CD8-positive, alpha-beta memory T cell (primary cell): Measurements from ENCODE around the gene CPTP. TPM values are rescaled to one million over a fixed set of nuclear protein-coding genes. Genes with fewer than 3 reads are reported as not detected.
A peak's percentile ranks its signal among the peaks of the same experiment; 100 is the strongest.

Experiments used
- CTCF ChIA-PET: fragments of 350-600 bp; sonication (Branson Sonifier 250); formaldehyde crosslinking; loops from one replicate; lab custom pipeline; 2021; ENCODE audit warnings: antibody characterized with exemption; lab: Charles Lee
- POLR2A ChIA-PET: fragments of 350-600 bp; sonication (Branson Sonifier 250); formaldehyde crosslinking; loops from one replicate; lab custom pipeline; 2021; ENCODE audit warnings: antibody characterized with exemption; lab: Charles Lee
- DNase-seq, 5 donors: peaks; one replicate each; pipeline versions ENCODE4 v3.0.0 to v3.0.0-alpha.2; 2020 to 2022; ENCODE audit warnings: mixed read lengths in 1 of 5
- H3K27ac ChIP-seq: one replicate; pipeline ENCODE4 v1.7.0; 2013; ENCODE audit warnings: low read depth, mild to moderate bottlenecking, low read length, moderate library complexity
- H3K27me3 ChIP-seq: 2 replicates; pipeline ENCODE4 v1.7.0; 2013; ENCODE audit warnings: low read length, mild to moderate bottlenecking; ENCODE audit not compliant: insufficient read depth, poor library complexity, severe bottlenecking
- H3K36me3 ChIP-seq: 2 replicates; pipeline ENCODE4 v1.7.0; 2013; ENCODE audit warnings: mild to moderate bottlenecking, low read length, moderate library complexity; ENCODE audit not compliant: insufficient read depth
- H3K4me1 ChIP-seq: 2 replicates; pipeline ENCODE4 v1.7.0; 2013; ENCODE audit warnings: mild to moderate bottlenecking, low read length, moderate library complexity; ENCODE audit not compliant: insufficient read depth
- H3K4me3 ChIP-seq: 2 replicates; pipeline ENCODE4 v1.7.0; 2013; ENCODE audit warnings: mild to moderate bottlenecking, low read length
- H3K9me3 ChIP-seq: 2 replicates; pipeline ENCODE4 v1.7.0; 2013; ENCODE audit warnings: mild to moderate bottlenecking, low read length
- H3K27ac Mint-ChIP-seq, 8 donors: one replicate each; pipeline ENCODE4 v1.8.0; 2020 to 2021; ENCODE audit warnings: mixed read lengths in 8 of 8, mild to moderate bottlenecking in 6 of 8, inconsistent platforms in 3 of 8, moderate library complexity in 3 of 8
- H3K27me3 Mint-ChIP-seq, 2 donors: one replicate each; pipeline ENCODE4 v1.8.0; 2020 to 2021; ENCODE audit warnings: mixed read lengths in 2 of 2, mild to moderate bottlenecking in 1 of 2, moderate library complexity in 1 of 2
- H3K36me3 Mint-ChIP-seq, 3 donors: one replicate each; pipeline ENCODE4 v1.8.0; 2020 to 2021; ENCODE audit warnings: mixed read lengths in 3 of 3, inconsistent platforms in 1 of 3, mild to moderate bottlenecking in 1 of 3
- H3K4me1 Mint-ChIP-seq, 3 donors: one replicate each; pipeline ENCODE4 v1.8.0; 2020 to 2021; ENCODE audit warnings: mixed read lengths in 3 of 3, inconsistent platforms in 1 of 3, mild to moderate bottlenecking in 1 of 3
- H3K4me3 Mint-ChIP-seq, 7 donors: one replicate each; pipeline ENCODE4 v1.8.0; 2020 to 2021; ENCODE audit warnings: mixed read lengths in 7 of 7, mild to moderate bottlenecking in 6 of 7, moderate library complexity in 4 of 7, inconsistent platforms in 2 of 7
- H3K9me3 Mint-ChIP-seq, 5 donors: one replicate each; pipeline ENCODE4 v1.8.0; 2020 to 2022; ENCODE audit warnings: mixed read lengths in 5 of 5, mild to moderate bottlenecking in 3 of 5, moderate library complexity in 2 of 5, inconsistent platforms in 1 of 5
- polyA plus RNA-seq: library from polyadenylated mRNA; unstranded; fragments of 300-500 nt; fragmentation: Illumina TruSeq; gene quantifications from one replicate; pipeline ENCODE4 v1.2.3, GENCODE V29; 2021
- total RNA-seq, 2 experiments: library from RNA; stranded (reverse); gene quantifications; one replicate each; pipeline ENCODE4 v1.2.3, GENCODE V29; 2021

CPTP gene
- total and polyA plus RNA-seq, 3 experiments from 2014 or later = 17.6 to 23.6 (median 18.3) TPM

- no peak for DNase-seq
- CTCF ChIA-PET = no interaction called here
- H3K4me3 Mint-ChIP-seq = peak overlapping the region in 1 of 7 donors; percentile 1
- Histone ChIP-seq H3K27me3 (no peaks in the 10 kb centered on the region), H3K4me3 (no peak overlapping the region), H3K36me3 (no peaks in the 10 kb centered on the region), H3K9me3 (no peaks in the 10 kb centered on the region), H3K4me1 (peaks cover 10% of the 10 kb centered on the region), H3K27ac (no peak overlapping the region)
- POLR2A ChIA-PET = no interaction called here
- peaks cover 3 to 17% (median 5%) of the 10 kb centered on the region in 3 donors for H3K4me1 Mint-ChIP-seq
- H3K36me3 Mint-ChIP-seq = no peaks in the 10 kb centered on the region
- no peaks in the 10 kb centered on the region for H3K9me3 Mint-ChIP-seq
- H3K27ac Mint-ChIP-seq = no peak overlapping the region
- H3K27me3 Mint-ChIP-seq = peaks cover 9 to 18% of the 10 kb centered on the region in 2 donors
Observed at GRCh38 chr1:1360506-1361169, 36.0 kb downstream of the CPTP start.

- DNase-seq = no peak
- Mint-ChIP-seq H3K4me1 (peaks cover 3 to 17% (median 5%) of the 10 kb centered on the region in 3 donors), H3K4me3 (no peak overlapping the region), H3K36me3 (no peaks in the 10 kb centered on the region), H3K9me3 (no peaks in the 10 kb centered on the region), H3K27ac (no peak overlapping the region), H3K27me3 (peaks cover 9 to 18% of the 10 kb centered on the region in 2 donors)
- POLR2A ChIA-PET = no interaction called here
- Histone ChIP-seq H3K36me3 (no peaks in the 10 kb centered on the region), H3K4me3 (no peak overlapping the region), H3K9me3 (no peaks in the 10 kb centered on the region), H3K4me1 (peaks cover 10% of the 10 kb centered on the region), H3K27ac (no peak overlapping the region), H3K27me3 (no peaks in the 10 kb centered on the region)
- CTCF ChIA-PET = no interaction called here
Observed at GRCh38 chr1:1361233-1361981, 36.8 kb downstream of the CPTP start.

GRCh38 chr1:1361982-1362423 lies 37.4 kb downstream of the CPTP start:
- H3K27ac Mint-ChIP-seq = no peak overlapping the region
- Histone ChIP-seq H3K4me1 (peaks cover 10% of the 10 kb centered on the region), H3K4me3 (no peak overlapping the region), H3K27ac (no peak overlapping the region), H3K27me3 (no peaks in the 10 kb centered on the region), H3K36me3 (no peaks in the 10 kb centered on the region), H3K9me3 (no peaks in the 10 kb centered on the region)
- no peak for DNase-seq
- H3K4me1 Mint-ChIP-seq = peaks cover 3 to 16% (median 5%) of the 10 kb centered on the region in 3 donors
- ChIA-PET POLR2A (no interaction called here), CTCF (no interaction called here)
- peaks cover 9 to 17% of the 10 kb centered on the region in 2 donors for H3K27me3 Mint-ChIP-seq
- no peaks in the 10 kb centered on the region for H3K9me3 Mint-ChIP-seq
- H3K4me3 Mint-ChIP-seq = no peak overlapping the region
- H3K36me3 Mint-ChIP-seq = no peaks in the 10 kb centered on the region

GRCh38 chr1:1364266-1364665 lies 39.7 kb downstream of the CPTP start:
- no peaks in the 10 kb centered on the region for H3K9me3 Mint-ChIP-seq
- H3K4me1 Mint-ChIP-seq = peaks cover 1 to 3% (median 3%) of the 10 kb centered on the region in 3 donors
- ChIA-PET POLR2A (no interaction called here), CTCF (no interaction called here)
- no peaks in the 10 kb centered on the region for H3K36me3 Mint-ChIP-seq
- H3K27ac Mint-ChIP-seq = no peak overlapping the region
- H3K27me3 ChIP-seq = no peaks in the 10 kb centered on the region
- no peak overlapping the region for H3K4me3 Mint-ChIP-seq
- no peaks in the 10 kb centered on the region for H3K36me3 ChIP-seq
- no peak for DNase-seq
- no peak overlapping the region for H3K4me3 ChIP-seq
- no peaks in the 10 kb centered on the region for H3K4me1 ChIP-seq
- no peak overlapping the region for H3K27ac ChIP-seq
- no peaks in the 10 kb centered on the region for H3K9me3 ChIP-seq
- peaks cover 5 to 11% of the 10 kb centered on the region in 2 donors for H3K27me3 Mint-ChIP-seq

GRCh38 chr1:1365875-1366698 lies 41.5 kb downstream of the CPTP start:
- H3K27me3 Mint-ChIP-seq = peaks cover under 1 to 4% of the 10 kb centered on the region in 2 donors
- no peaks in the 10 kb centered on the region for H3K36me3 Mint-ChIP-seq
- H3K4me3 Mint-ChIP-seq = no peak overlapping the region
- no peaks in the 10 kb centered on the region for H3K36me3 ChIP-seq
- DNase-seq = no peak
- H3K4me3 ChIP-seq = no peak overlapping the region
- no peaks in the 10 kb centered on the region for H3K9me3 Mint-ChIP-seq
- peaks cover 0 to 11% (median 1%) of the 10 kb centered on the region in 3 donors for H3K4me1 Mint-ChIP-seq
- H3K27ac Mint-ChIP-seq = no peak overlapping the region
- ChIA-PET POLR2A (no interaction called here), CTCF (interaction anchor here (0.9 kb wide), 1 partner anchor 364 kb away, joined by 3 read pairs; no protein-coding TSS in a partner anchor)
- no peaks in the 10 kb centered on the region for H3K9me3 ChIP-seq
- peaks cover 7% of the 10 kb centered on the region for H3K4me1 ChIP-seq
- no peak overlapping the region for H3K27ac ChIP-seq
- H3K27me3 ChIP-seq = no peaks in the 10 kb centered on the region

GRCh38 chr1:1366699-1367066 lies 42.1 kb downstream of the CPTP start:
- H3K4me3 Mint-ChIP-seq = no peak overlapping the region
- POLR2A ChIA-PET = no interaction called here
- DNase-seq = no peak
- no peaks in the 10 kb centered on the region for H3K36me3 ChIP-seq
- peaks cover 0 to 17% (median 4%) of the 10 kb centered on the region in 3 donors for H3K4me1 Mint-ChIP-seq
- peaks cover 13% of the 10 kb centered on the region for H3K4me1 ChIP-seq
- no peak overlapping the region for H3K27ac ChIP-seq
- no peaks in the 10 kb centered on the region for H3K9me3 Mint-ChIP-seq
- no peaks in the 10 kb centered on the region for H3K36me3 Mint-ChIP-seq
- no peaks in the 10 kb centered on the region for H3K9me3 ChIP-seq
- H3K27ac Mint-ChIP-seq = no peak overlapping the region
- peaks cover 0 to 3% of the 10 kb centered on the region in 2 donors for H3K27me3 Mint-ChIP-seq
- H3K27me3 ChIP-seq = no peaks in the 10 kb centered on the region
- no peak overlapping the region for H3K4me3 ChIP-seq
- CTCF ChIA-PET = no interaction called here

- ChIA-PET POLR2A (no interaction called here), CTCF (no interaction called here)
- no peaks in the 10 kb centered on the region for H3K27me3 Mint-ChIP-seq
- Histone ChIP-seq H3K27me3 (no peaks in the 10 kb centered on the region), H3K4me1 (peaks cover 19% of the 10 kb centered on the region), H3K4me3 (no peak overlapping the region), H3K9me3 (no peaks in the 10 kb centered on the region), H3K27ac (no peak overlapping the region), H3K36me3 (no peaks in the 10 kb centered on the region)
- no peak overlapping the region for H3K27ac Mint-ChIP-seq
- peaks cover 4 to 23% (median 6%) of the 10 kb centered on the region in 3 donors for H3K4me1 Mint-ChIP-seq
- H3K36me3 Mint-ChIP-seq = no peaks in the 10 kb centered on the region
- H3K9me3 Mint-ChIP-seq = no peaks in the 10 kb centered on the region
- no peak overlapping the region for H3K4me3 Mint-ChIP-seq
- no peak for DNase-seq
Observed at GRCh38 chr1:1367315-1367714, 42.7 kb downstream of the CPTP start.
